ENCODE results near the gene PPFIBP2.
A peak's percentile ranks its signal among the peaks of the same experiment; 100 is the strongest.

The PPFIBP2 gene

GRCh38 chr11:7600205-7600775, 86.5 kb downstream of the PPFIBP2 start:
- DNase-seq (ENCODE audit: low spot score), result peak; percentile 76

- DNase-seq (ENCODE audit: low spot score), result no peak
Measured at GRCh38 chr11:7603031-7603781, 89.4 kb downstream of the PPFIBP2 start.

GRCh38 chr11:7604331-7604955, 90.6 kb downstream of the PPFIBP2 start:
- no peak for DNase-seq (ENCODE audit: low spot score)

- DNase-seq (ENCODE audit: low spot score), result no peak
Measured at GRCh38 chr11:7605186-7605943, 91.6 kb downstream of the PPFIBP2 start.

GRCh38 chr11:7606496-7606895, 92.7 kb downstream of the PPFIBP2 start:
- DNase-seq (ENCODE audit: low spot score), result no peak

- DNase-seq (ENCODE audit: low spot score), result peak; percentile 27
Measured at GRCh38 chr11:7609015-7609414, 95.2 kb downstream of the PPFIBP2 start.

- DNase-seq (ENCODE audit: low spot score), result peak; percentile 43
Measured at GRCh38 chr11:7609521-7609920, 95.7 kb downstream of the PPFIBP2 start.

GRCh38 chr11:7610393-7610792, 96.6 kb downstream of the PPFIBP2 start:
- DNase-seq (ENCODE audit: low spot score), result no peak

GRCh38 chr11:7611411-7611810, 97.6 kb downstream of the PPFIBP2 start:
- DNase-seq (ENCODE audit: low spot score), result no peak

- DNase-seq (ENCODE audit: low spot score), result no peak
Measured at GRCh38 chr11:7612056-7612660, 98.4 kb downstream of the PPFIBP2 start.

GRCh38 chr11:7612661-7613393, 99.0 kb downstream of the PPFIBP2 start:
- no peak for DNase-seq (ENCODE audit: low spot score)

- DNase-seq (ENCODE audit: low spot score), result no peak
Measured at GRCh38 chr11:7613394-7613720, 99.6 kb downstream of the PPFIBP2 start.

GRCh38 chr11:7614656-7615055, 100.9 kb downstream of the PPFIBP2 start:
- DNase-seq (ENCODE audit: low spot score), result no peak

- no peak for DNase-seq (ENCODE audit: low spot score)
Measured at GRCh38 chr11:7617032-7617431, 103.2 kb downstream of the PPFIBP2 start.

GRCh38 chr11:7619322-7619721, 105.5 kb downstream of the PPFIBP2 start:
- no peak for DNase-seq (ENCODE audit: low spot score)

GRCh38 chr11:7621090-7621489, 107.3 kb downstream of the PPFIBP2 start:
- no peak for DNase-seq (ENCODE audit: low spot score)

GRCh38 chr11:7621554-7621953, 107.8 kb downstream of the PPFIBP2 start:
- DNase-seq (ENCODE audit: low spot score), result no peak

- DNase-seq (ENCODE audit: low spot score), result no peak
Measured at GRCh38 chr11:7622721-7623120, 108.9 kb downstream of the PPFIBP2 start.

GRCh38 chr11:7628660-7629059, 114.9 kb downstream of the PPFIBP2 start:
- DNase-seq (ENCODE audit: low spot score), result no peak

GRCh38 chr11:7630002-7630401, 116.2 kb downstream of the PPFIBP2 start:
- DNase-seq (ENCODE audit: low spot score), result no peak

- no peak for DNase-seq (ENCODE audit: low spot score)
Measured at GRCh38 chr11:7632211-7632610, 118.4 kb downstream of the PPFIBP2 start.

GRCh38 chr11:7635137-7635536, 121.3 kb downstream of the PPFIBP2 start:
- no peak for DNase-seq (ENCODE audit: low spot score)
